Trophoblast cell (in vitro differentiated cells and primary cell): ENCODE data around the gene TRPM6.
A peak's percentile ranks its signal among the peaks of the same experiment; 100 is the strongest.

Experiments
- DNase-seq, 2 donors: peaks; one replicate each; pipeline ENCODE4 v3.0.0-alpha.2; 2016
- H2AFZ ChIP-seq: 2 replicates; pipeline ENCODE4 v1.6.1; 2013; ENCODE audit warnings: low read length, moderate library complexity, mild to moderate bottlenecking; ENCODE audit not compliant: insufficient read depth, poor library complexity
- H2AK5ac ChIP-seq: 2 replicates; pipeline ENCODE4 v1.6.1; 2013; ENCODE audit warnings: mild to moderate bottlenecking, low read length
- H2BK120ac ChIP-seq: 2 replicates; pipeline ENCODE4 v1.6.1; 2013; ENCODE audit warnings: low read length, mild to moderate bottlenecking, moderate library complexity; ENCODE audit not compliant: insufficient read depth, poor library complexity
- H2BK12ac ChIP-seq: 2 replicates; pipeline ENCODE4 v1.6.1; 2013; ENCODE audit warnings: mild to moderate bottlenecking, low read length, moderate library complexity
- H2BK5ac ChIP-seq: 2 replicates; pipeline ENCODE4 v1.6.1; 2013; ENCODE audit warnings: low read length, low read depth, moderate library complexity, mild to moderate bottlenecking; ENCODE audit not compliant: poor library complexity
- H3K14ac ChIP-seq: 2 replicates; pipeline ENCODE4 v1.6.1; 2013; ENCODE audit warnings: mild to moderate bottlenecking, low read length
- H3K18ac ChIP-seq: 2 replicates; pipeline ENCODE4 v1.6.1; 2013; ENCODE audit warnings: mild to moderate bottlenecking, low read length
- H3K23ac ChIP-seq: 2 replicates; pipeline ENCODE4 v1.6.1; 2013; ENCODE audit warnings: low read length
- H3K27ac ChIP-seq: 2 replicates; pipeline ENCODE4 v1.5.1; 2013; ENCODE audit warnings: low read depth, mild to moderate bottlenecking, inconsistent platforms, low read length, moderate library complexity
- H3K27me3 ChIP-seq: 2 replicates; pipeline ENCODE4 v1.6.1; 2013; ENCODE audit warnings: inconsistent platforms, mild to moderate bottlenecking, low read length, moderate library complexity; ENCODE audit not compliant: insufficient read depth
- H3K36me3 ChIP-seq, 2 experiments: 1 replicate in 1 of 2; 2 replicates in 1 of 2; pipeline ENCODE4 v1.6.1; 2013; ENCODE audit warnings: low read length in 2 of 2, mild to moderate bottlenecking in 2 of 2, moderate library complexity in 1 of 2; ENCODE audit not compliant: insufficient read depth in 2 of 2, control insufficient read depth in 1 of 2
- H3K4ac ChIP-seq: 2 replicates; pipeline ENCODE4 v1.6.1; 2013; ENCODE audit warnings: low read depth, mild to moderate bottlenecking, low read length, moderate library complexity
- H3K4me1 ChIP-seq, 2 experiments: 1 replicate in 1 of 2; 2 replicates in 1 of 2; pipeline ENCODE4 v1.6.1; 2013; ENCODE audit warnings: low read length in 2 of 2, mild to moderate bottlenecking in 2 of 2, moderate library complexity in 1 of 2; ENCODE audit not compliant: insufficient read depth in 2 of 2, control insufficient read depth in 1 of 2
- H3K4me2 ChIP-seq: 2 replicates; pipeline ENCODE4 v1.6.1; 2013; ENCODE audit warnings: inconsistent platforms, mild to moderate bottlenecking, low read length, moderate library complexity
- H3K4me3 ChIP-seq: 2 replicates; pipeline ENCODE4 v1.5.1; 2013; ENCODE audit warnings: mild to moderate bottlenecking, low read depth, low read length, inconsistent platforms
- H3K79me1 ChIP-seq: one replicate; pipeline ENCODE4 v1.6.1; 2013; ENCODE audit warnings: low read length
- H3K79me2 ChIP-seq: 2 replicates; pipeline ENCODE4 v1.6.1; 2013; ENCODE audit warnings: low read length, mild to moderate bottlenecking; ENCODE audit not compliant: control insufficient read depth, insufficient read depth, poor library complexity
- H3K9ac ChIP-seq: 2 replicates; pipeline ENCODE4 v1.6.1; 2013; ENCODE audit warnings: mild to moderate bottlenecking, low read length
- H3K9me3 ChIP-seq: 2 replicates; pipeline ENCODE4 v1.6.1; 2013; ENCODE audit warnings: low read depth, mild to moderate bottlenecking, control low read depth, inconsistent platforms, low read length; ENCODE audit not compliant: insufficient read depth
- H4K12ac ChIP-seq: 2 replicates; pipeline ENCODE4 v1.6.1; 2013; ENCODE audit warnings: low read depth, mild to moderate bottlenecking, low read length, moderate library complexity
- H4K8ac ChIP-seq: 2 replicates; pipeline ENCODE4 v1.6.1; 2013; ENCODE audit warnings: low read depth, mild to moderate bottlenecking, low read length, moderate library complexity
- H4K91ac ChIP-seq: one replicate; pipeline ENCODE4 v1.6.1; 2013; ENCODE audit warnings: low read depth, mild to moderate bottlenecking, low read length, moderate library complexity
- WGBS: extraction: QIAGEN DNeasy Blood & Tissue Kit; methylation state at CpG from one replicate; pipeline ENCODE4 v1.1.7; 2013; ENCODE audit warnings: missing lambda C conversion rate; ENCODE audit not compliant: insufficient read length, insufficient coverage; ENCODE audit errors: extremely low coverage; 5-methylcytosine and 5-hydroxymethylcytosine counted together

TRPM6 gene

DNA sequence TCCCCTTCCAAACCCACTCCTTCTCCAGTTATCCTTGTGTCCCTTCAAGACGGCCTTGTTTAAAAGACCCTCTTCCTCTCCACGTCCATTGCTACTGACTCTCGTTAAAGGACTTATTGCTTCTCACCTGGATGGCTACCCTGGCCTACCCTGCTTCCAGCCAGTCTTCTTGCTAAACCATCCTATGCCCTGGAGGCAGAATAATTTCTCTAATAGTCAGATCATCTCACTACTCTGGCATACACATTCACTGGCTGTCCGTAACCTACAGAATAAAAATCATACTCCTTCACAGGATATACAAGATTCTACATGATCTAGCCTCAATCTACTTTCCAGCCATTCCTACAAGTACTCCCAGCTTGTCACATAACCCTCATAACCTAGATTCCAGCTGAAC lies 92.6 kb downstream of the TRPM6 start:
- DNase-seq, result peak in 1 of 2 donors; percentile 86
- Histone ChIP-seq H3K36me3 (no peaks in the 10 kb centered on the region), H2AFZ (no peak overlapping the region), H3K18ac (no peak overlapping the region), H4K12ac (no peak overlapping the region), H3K23ac (no peak overlapping the region), H3K4me2 (no peak overlapping the region), H2BK5ac (no peak overlapping the region), H3K9me3 (no peaks in the 10 kb centered on the region), H2BK12ac (no peak overlapping the region), H3K4me1 (no peaks in the 10 kb centered on the region), H3K14ac (no peak overlapping the region), H3K27me3 (no peaks in the 10 kb centered on the region), H4K91ac (no peak overlapping the region), H2AK5ac (no peak overlapping the region), H3K4ac (no peak overlapping the region), H3K27ac (no peak overlapping the region), H3K79me2 (no peaks in the 10 kb centered on the region), H3K79me1 (no peaks in the 10 kb centered on the region), H3K9ac (no peak overlapping the region), H3K4me3 (no peak overlapping the region), H4K8ac (no peak overlapping the region), H2BK120ac (no peak overlapping the region)
- no CpG with 5 or more reads among the region's 4 CpGs for WGBS

DNA sequence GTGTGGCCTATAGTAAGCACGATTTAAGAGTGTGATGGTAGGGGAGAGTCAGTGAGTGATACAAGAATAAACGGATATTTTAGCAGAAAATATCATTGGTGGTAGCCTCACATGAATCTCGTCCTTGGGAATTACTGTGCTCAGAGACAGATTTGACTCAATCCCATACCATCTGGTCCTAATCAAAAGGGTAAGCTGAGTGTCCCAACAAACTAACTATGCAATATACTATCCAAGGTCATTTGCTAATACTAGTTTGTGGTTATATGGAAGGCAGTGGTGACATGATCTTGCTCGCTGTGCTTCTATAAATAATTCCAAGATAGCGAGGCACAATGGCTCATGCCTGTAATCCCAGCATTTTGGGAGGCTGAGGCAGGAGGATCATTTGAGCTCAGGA lies 103.2 kb downstream of the TRPM6 start:
- Histone ChIP-seq H3K27ac (no peak overlapping the region), H3K9me3 (no peaks in the 10 kb centered on the region), H3K23ac (no peak overlapping the region), H2BK5ac (no peak overlapping the region), H3K4me2 (no peak overlapping the region), H3K79me1 (no peaks in the 10 kb centered on the region), H2AFZ (no peak overlapping the region), H3K4me1 (no peaks in the 10 kb centered on the region), H3K36me3 (no peaks in the 10 kb centered on the region), H3K14ac (no peak overlapping the region), H2BK120ac (no peak overlapping the region), H4K8ac (no peak overlapping the region), H3K18ac (no peak overlapping the region), H3K4me3 (no peak overlapping the region), H3K79me2 (no peaks in the 10 kb centered on the region), H4K91ac (no peak overlapping the region), H2BK12ac (no peak overlapping the region), H2AK5ac (no peak overlapping the region), H3K27me3 (no peaks in the 10 kb centered on the region), H3K4ac (no peak overlapping the region), H3K9ac (no peak overlapping the region), H4K12ac (no peak overlapping the region)
- DNase-seq, result no peak
- no CpG with 5 or more reads among the region's 5 CpGs for WGBS

DNA sequence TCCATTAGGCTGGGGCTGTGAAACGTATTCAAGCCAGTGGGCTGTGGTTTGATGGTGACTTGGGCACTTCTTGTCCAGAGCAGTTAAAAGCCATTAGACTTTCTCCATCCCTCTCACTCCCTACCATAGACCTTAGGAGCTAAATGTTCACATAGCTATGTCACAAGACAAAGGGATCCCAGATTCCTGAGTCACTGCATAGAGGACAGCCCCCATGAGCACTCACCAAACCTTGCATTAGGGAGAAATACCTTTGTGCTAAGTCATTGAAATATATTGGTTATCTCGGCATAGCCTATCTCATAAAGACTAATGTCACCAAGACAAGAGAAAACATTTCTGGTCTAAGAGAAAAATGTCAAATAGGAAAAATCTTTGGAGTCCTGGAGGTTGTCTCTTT lies 104.3 kb downstream of the TRPM6 start:
- Histone ChIP-seq H3K4me2 (no peak overlapping the region), H2BK5ac (no peak overlapping the region), H2BK12ac (no peak overlapping the region), H3K23ac (no peak overlapping the region), H3K9ac (no peak overlapping the region), H3K9me3 (no peaks in the 10 kb centered on the region), H3K27me3 (no peaks in the 10 kb centered on the region), H4K91ac (no peak overlapping the region), H3K79me1 (no peaks in the 10 kb centered on the region), H4K12ac (no peak overlapping the region), H4K8ac (no peak overlapping the region), H3K27ac (no peak overlapping the region), H2BK120ac (no peak overlapping the region), H3K4me1 (no peaks in the 10 kb centered on the region), H3K79me2 (no peaks in the 10 kb centered on the region), H3K14ac (no peak overlapping the region), H3K36me3 (no peaks in the 10 kb centered on the region), H2AFZ (no peak overlapping the region), H3K18ac (no peak overlapping the region), H2AK5ac (no peak overlapping the region), H3K4me3 (no peak overlapping the region), H3K4ac (no peak overlapping the region)
- no CpG with 5 or more reads among the region's 2 CpGs for WGBS
- peak; percentile 73 to 92 for DNase-seq

DNA sequence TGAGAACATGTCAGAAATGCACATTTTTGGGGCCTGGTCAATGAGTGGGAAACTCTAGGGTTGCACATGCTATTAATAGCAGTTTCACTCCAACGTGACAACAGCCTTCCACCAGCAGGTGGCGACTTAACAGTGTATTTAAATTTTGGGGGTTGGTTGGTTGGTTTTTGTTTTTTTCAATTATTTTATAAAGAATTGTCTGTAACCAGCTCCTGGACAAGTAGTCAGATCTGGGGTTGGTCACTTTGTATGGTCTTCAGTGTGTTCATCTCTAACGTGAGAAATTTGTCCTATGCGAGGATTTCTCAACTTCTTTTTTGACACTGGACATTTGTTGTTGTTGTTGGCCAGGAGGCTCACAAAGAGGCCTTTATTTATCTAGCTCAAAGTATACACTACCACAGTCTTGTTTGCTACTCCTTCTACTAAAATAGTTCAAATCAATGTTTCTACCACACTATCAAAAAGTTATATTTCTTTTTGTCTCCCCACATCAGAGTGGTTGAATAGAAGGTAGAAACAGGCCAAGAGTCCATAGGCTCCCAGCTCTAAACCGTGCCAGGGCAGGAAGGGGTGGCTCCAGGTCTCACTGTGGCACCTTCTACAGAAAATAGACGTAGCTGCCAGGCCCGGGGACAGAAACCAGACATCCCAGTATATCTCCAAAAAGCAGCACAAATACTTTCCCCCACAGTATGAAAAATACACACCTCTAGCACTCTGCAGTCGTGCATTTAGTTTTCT lies 110.4 kb downstream of the TRPM6 start:
- Histone ChIP-seq H4K91ac (no peak overlapping the region), H3K79me1 (no peaks in the 10 kb centered on the region), H3K9ac (no peak overlapping the region), H3K79me2 (no peaks in the 10 kb centered on the region), H2AFZ (no peak overlapping the region), H3K4ac (no peak overlapping the region), H3K14ac (no peak overlapping the region), H3K4me2 (no peak overlapping the region), H3K23ac (no peak overlapping the region), H4K12ac (no peak overlapping the region), H3K27me3 (no peaks in the 10 kb centered on the region), H3K27ac (no peak overlapping the region), H4K8ac (no peak overlapping the region), H2BK120ac (no peak overlapping the region), H3K4me1 (no peaks in the 10 kb centered on the region), H2BK12ac (no peak overlapping the region), H3K4me3 (no peak overlapping the region), H3K9me3 (no peaks in the 10 kb centered on the region), H3K36me3 (no peaks in the 10 kb centered on the region), H2BK5ac (no peak overlapping the region), H2AK5ac (no peak overlapping the region), H3K18ac (no peak overlapping the region)
- peak; percentile 31 to 79 for DNase-seq
- WGBS, result no CpG with 5 or more reads among the region's 8 CpGs
